GM12801 (cell line): ENCODE measurements around the gene DNA2.

Experiments
- TF ChIP-seq, protein P1 (sequence below): IDR thresholded peaks from one replicate; pipeline ENCODE4 v1.5.1; 2011; ENCODE audit warnings: control low read depth; ENCODE audit not compliant: insufficient read length; ENCODE audit errors: extremely low read depth

Gene DNA2

GRCh38 chr10:68435803-68436202 is 36.0 kb downstream of the DNA2 start:
- TF ChIP-seq, protein P1, sequence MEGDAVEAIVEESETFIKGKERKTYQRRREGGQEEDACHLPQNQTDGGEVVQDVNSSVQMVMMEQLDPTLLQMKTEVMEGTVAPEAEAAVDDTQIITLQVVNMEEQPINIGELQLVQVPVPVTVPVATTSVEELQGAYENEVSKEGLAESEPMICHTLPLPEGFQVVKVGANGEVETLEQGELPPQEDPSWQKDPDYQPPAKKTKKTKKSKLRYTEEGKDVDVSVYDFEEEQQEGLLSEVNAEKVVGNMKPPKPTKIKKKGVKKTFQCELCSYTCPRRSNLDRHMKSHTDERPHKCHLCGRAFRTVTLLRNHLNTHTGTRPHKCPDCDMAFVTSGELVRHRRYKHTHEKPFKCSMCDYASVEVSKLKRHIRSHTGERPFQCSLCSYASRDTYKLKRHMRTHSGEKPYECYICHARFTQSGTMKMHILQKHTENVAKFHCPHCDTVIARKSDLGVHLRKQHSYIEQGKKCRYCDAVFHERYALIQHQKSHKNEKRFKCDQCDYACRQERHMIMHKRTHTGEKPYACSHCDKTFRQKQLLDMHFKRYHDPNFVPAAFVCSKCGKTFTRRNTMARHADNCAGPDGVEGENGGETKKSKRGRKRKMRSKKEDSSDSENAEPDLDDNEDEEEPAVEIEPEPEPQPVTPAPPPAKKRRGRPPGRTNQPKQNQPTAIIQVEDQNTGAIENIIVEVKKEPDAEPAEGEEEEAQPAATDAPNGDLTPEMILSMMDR = no peak

DNA sequence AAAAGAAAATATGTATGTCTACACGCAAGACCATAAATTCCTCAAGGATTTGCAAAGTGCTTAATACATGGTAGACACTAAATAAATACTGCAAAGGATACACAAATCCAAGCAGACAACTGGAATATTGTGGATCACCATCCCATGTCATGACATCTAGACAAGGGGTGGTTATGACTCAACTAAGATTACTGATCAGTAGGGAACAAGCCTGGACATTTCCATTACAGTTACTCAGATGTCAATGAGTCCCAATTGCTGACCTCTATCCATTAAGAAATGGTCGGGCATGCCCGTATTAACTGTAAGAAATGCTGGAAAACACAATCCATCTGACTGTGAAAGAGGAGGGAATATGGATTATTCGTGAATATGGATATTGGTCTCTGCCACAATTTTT is 37.1 kb downstream of the DNA2 start:
- TF ChIP-seq, protein P1 = no peak

DNA sequence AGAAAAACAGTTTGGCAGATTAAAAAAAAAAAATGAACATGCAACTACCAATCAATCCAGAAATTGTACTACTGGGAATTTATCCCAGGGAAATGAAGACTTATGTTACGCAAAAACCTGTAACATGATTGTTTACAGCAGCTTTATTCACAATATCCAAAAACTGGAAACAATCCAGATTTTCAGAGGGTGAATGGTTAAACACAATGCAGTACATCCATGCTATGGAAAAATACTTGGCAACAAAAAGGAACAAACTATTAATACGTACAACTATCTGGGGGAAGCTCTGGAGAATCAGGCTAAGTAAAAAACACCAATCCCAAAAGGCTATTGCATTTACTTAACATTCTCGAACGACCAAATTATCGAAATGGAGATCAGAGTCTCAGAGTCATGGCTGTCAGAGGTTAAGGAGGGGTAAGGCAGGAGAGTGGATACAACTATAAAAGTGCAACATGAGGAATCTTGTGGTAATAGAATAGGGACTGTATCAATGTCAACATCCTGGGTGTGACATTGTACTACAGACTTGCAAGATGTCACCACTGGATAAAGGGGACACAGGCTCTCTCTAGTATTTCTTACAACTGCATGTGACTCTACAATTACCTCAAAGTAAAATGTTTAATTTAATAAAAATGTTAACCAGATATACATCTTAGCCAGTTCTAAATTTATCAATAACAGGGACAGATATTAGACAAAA is 43.2 kb downstream of the DNA2 start:
- TF ChIP-seq, protein P1 = no peak

DNA sequence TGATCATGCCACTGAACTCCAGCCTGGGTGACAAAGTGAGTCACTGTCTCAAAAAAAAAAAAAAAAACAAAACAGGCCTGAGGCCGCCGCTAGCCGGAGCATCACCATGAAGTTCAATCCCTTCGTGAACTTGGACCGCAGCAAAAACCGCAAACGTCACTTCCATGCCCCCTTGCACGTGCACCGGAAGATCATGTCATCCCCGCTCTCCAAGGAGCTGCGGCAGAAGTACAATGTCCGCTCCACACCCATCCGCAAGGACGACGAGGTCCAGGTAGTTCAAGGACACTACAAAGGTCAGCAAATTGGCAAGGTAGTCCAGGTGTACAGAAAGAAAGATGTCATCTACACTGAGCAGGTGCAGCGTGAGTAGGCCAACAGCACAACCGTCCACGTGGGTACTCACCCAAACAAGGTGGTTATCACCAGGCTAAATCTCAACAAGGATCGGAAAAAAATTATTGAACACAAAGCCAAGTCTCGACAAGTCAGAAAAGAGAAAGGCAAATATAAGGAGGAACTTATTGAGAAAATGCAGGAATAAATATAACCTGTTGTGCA is 47.2 kb downstream of the DNA2 start:
- TF ChIP-seq, protein P1 = no peak

DNA sequence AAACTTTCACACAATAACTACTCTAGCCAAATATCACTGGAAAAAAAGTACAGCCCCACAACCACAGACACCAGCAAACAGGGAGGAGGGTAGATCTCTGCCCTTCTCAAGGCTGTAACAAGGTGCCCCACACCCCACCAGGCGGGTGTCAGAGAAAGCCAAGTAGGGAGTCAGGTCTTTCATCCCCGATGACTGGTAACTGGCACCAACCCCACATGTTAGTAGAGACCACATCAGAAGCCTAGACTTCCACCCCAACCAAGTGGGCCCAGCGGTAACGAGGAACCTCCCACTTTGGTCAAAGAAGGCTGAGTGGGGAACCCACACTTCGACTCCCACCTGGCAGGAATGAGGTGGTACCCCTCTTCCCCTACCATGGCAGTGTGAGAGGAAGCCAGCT is 48.3 kb downstream of the DNA2 start:
- TF ChIP-seq, protein P1 = no peak

GRCh38 chr10:68419376-68419775 is 52.4 kb downstream of the DNA2 start:
- TF ChIP-seq, protein P1 = no peak

DNA sequence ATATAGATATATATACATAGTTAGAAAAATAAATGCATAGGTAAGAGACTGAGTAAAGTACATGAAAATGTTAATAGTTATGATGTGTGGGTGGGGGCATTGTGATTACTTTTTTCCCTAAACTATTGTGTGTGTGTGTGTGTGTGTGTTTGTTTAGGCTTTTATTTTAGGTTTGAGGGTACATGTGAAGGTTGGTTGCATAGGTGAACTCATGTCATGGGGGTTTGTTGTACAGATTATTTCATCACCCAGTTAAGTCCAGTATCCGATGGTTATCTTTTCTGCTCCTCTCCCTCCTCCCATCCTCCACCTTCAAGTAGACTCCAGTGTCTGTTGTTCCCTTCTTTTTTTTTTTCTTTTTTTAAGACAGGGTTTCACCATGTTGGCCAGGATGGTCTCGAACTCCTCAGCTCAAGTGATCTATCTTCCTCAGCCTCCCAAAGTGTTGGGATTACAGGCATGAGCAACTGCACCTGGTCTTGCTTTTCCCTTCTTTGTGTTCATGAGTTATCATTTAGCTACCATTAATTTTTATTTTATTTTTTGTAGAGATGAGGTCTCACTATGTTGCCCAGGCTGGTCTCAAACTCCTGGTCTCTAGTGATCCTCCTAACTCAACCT is 62.8 kb downstream of the DNA2 start:
- TF ChIP-seq, protein P1 = no peak
